H9 (cell line): ENCODE results near the gene SCUBE3. TPM values are rescaled to one million over a fixed set of nuclear protein-coding genes. Genes with fewer than 3 reads are reported as not detected.
A peak's percentile ranks its signal among the peaks of the same experiment; 100 is the strongest.

ENCODE experiments used
- DNase-seq: peaks from one replicate; pipeline ENCODE4 v3.0.0-alpha.2; 2017
- H2AFZ ChIP-seq: one replicate; pipeline ENCODE4 v1.6.1; 2013; ENCODE audit warnings: mild to moderate bottlenecking, low read length, control low read depth, moderate library complexity
- H2AK5ac ChIP-seq: 2 replicates; pipeline ENCODE4 v1.6.1; 2013; ENCODE audit warnings: low read length, control low read depth, mixed read lengths; ENCODE audit not compliant: insufficient read length
- H2BK120ac ChIP-seq: one replicate; pipeline ENCODE4 v1.6.1; 2013; ENCODE audit warnings: low read depth, mild to moderate bottlenecking, low read length, control low read depth, inconsistent platforms; ENCODE audit not compliant: poor library complexity, severe bottlenecking
- H2BK12ac ChIP-seq: 2 replicates; pipeline ENCODE4 v1.6.1; 2013; ENCODE audit warnings: low read length, control low read depth, mixed read lengths, low read depth; ENCODE audit not compliant: insufficient read length
- H2BK15ac ChIP-seq: 2 replicates; pipeline ENCODE4 v1.6.1; 2013; ENCODE audit warnings: low read depth, low read length, control low read depth
- H2BK20ac ChIP-seq: one replicate; pipeline ENCODE4 v1.6.1; 2013; ENCODE audit warnings: low read depth, mild to moderate bottlenecking, low read length, control low read depth, inconsistent platforms; ENCODE audit not compliant: poor library complexity, severe bottlenecking
- H2BK5ac ChIP-seq: 2 replicates; pipeline ENCODE4 v1.6.1; 2013; ENCODE audit warnings: low read length, control low read depth, mixed read lengths; ENCODE audit not compliant: insufficient read length
- H3K14ac ChIP-seq: 2 replicates; pipeline ENCODE4 v1.6.1; 2013; ENCODE audit warnings: low read length, control low read depth; ENCODE audit not compliant: insufficient read depth
- H3K18ac ChIP-seq: 2 replicates; pipeline ENCODE4 v1.6.1; 2013; ENCODE audit warnings: low read depth, mild to moderate bottlenecking, mixed read lengths, low read length, control low read depth; ENCODE audit not compliant: insufficient read length
- H3K23ac ChIP-seq: 2 replicates; pipeline ENCODE4 v1.6.1; 2013; ENCODE audit warnings: low read length, control low read depth, mixed read lengths, low read depth; ENCODE audit not compliant: insufficient read length
- H3K23me2 ChIP-seq: 2 replicates; pipeline ENCODE4 v1.6.1; 2013; ENCODE audit warnings: low read depth, mild to moderate bottlenecking, mixed read lengths, low read length, control low read depth; ENCODE audit not compliant: insufficient read length, poor library complexity, severe bottlenecking
- H3K27ac ChIP-seq: 2 replicates; pipeline ENCODE4 v1.5.1; 2013; ENCODE audit warnings: low read length, control low read depth, mixed read lengths, low read depth; ENCODE audit not compliant: insufficient read length
- H3K27me3 ChIP-seq: 2 replicates; pipeline ENCODE4 v1.6.1; 2013; ENCODE audit warnings: low read length, control low read depth, inconsistent platforms; ENCODE audit not compliant: insufficient read depth
- H3K4ac ChIP-seq: 2 replicates; pipeline ENCODE4 v1.6.1; 2013; ENCODE audit warnings: low read depth, mild to moderate bottlenecking, control low read depth, inconsistent platforms, low read length, moderate library complexity
- H3K4me1 ChIP-seq: 2 replicates; pipeline ENCODE4 v1.6.1; 2013; ENCODE audit warnings: low read length, control low read depth, inconsistent platforms; ENCODE audit not compliant: insufficient read depth
- H3K4me2 ChIP-seq: 2 replicates; pipeline ENCODE4 v1.6.1; 2013; ENCODE audit warnings: low read length, control low read depth, mixed read lengths; ENCODE audit not compliant: insufficient read length, insufficient read depth
- H3K56ac ChIP-seq: 2 replicates; pipeline ENCODE4 v1.6.1; 2013; ENCODE audit warnings: low read depth, mild to moderate bottlenecking, mixed read lengths, low read length, control low read depth; ENCODE audit not compliant: insufficient read length
- H3K79me1 ChIP-seq: 2 replicates; pipeline ENCODE4 v1.6.1; 2013; ENCODE audit warnings: low read depth, mild to moderate bottlenecking, moderate library complexity, low read length, control low read depth, inconsistent platforms; ENCODE audit not compliant: insufficient read depth, poor library complexity, severe bottlenecking
- H3K79me2 ChIP-seq: 2 replicates; pipeline ENCODE4 v1.6.1; 2013; ENCODE audit warnings: low read length, control low read depth, inconsistent platforms; ENCODE audit not compliant: insufficient read depth
- H3K9ac ChIP-seq: 2 replicates; pipeline ENCODE4 v1.6.1; 2013; ENCODE audit warnings: low read length, control low read depth, mixed read lengths; ENCODE audit not compliant: insufficient read length; ENCODE audit errors: extremely low read depth
- H3K9me3 ChIP-seq: one replicate; pipeline ENCODE4 v1.6.1; 2013; ENCODE audit warnings: low read depth, low read length, inconsistent platforms; ENCODE audit not compliant: control insufficient read depth
- H3T11ph ChIP-seq: one replicate; pipeline ENCODE4 v1.6.1; 2013; ENCODE audit warnings: mild to moderate bottlenecking, low read length, control low read depth, inconsistent platforms
- H4K20me1 ChIP-seq: one replicate; pipeline ENCODE4 v1.6.1; 2013; ENCODE audit not compliant: control insufficient read depth, insufficient read length, insufficient read depth
- H4K5ac ChIP-seq: 2 replicates; pipeline ENCODE4 v1.6.1; 2013; ENCODE audit warnings: low read depth, mild to moderate bottlenecking, mixed read lengths, low read length, control low read depth; ENCODE audit not compliant: insufficient read length
- H4K8ac ChIP-seq: replicated peaks from 2 replicates; pipeline ENCODE4 v1.6.1; 2013; ENCODE audit warnings: low read length, control low read depth, mixed read lengths, low read depth; ENCODE audit not compliant: insufficient read length
- H4K91ac ChIP-seq: 2 replicates; pipeline ENCODE4 v1.6.1; 2013; ENCODE audit warnings: low read depth, mild to moderate bottlenecking, moderate library complexity, mixed read lengths, low read length, control low read depth; ENCODE audit not compliant: insufficient read length
- H3K27ac Mint-ChIP-seq, 3 experiments: 2 replicates in 2 of 3; 3 replicates in 1 of 3; pipeline ENCODE4 v1.8.0; 2020 to 2021; ENCODE audit warnings: mixed read lengths in 3 of 3, mild to moderate bottlenecking in 1 of 3, moderate library complexity in 1 of 3
- H3K27me3 Mint-ChIP-seq: 2 replicates; pipeline ENCODE4 v1.8.0; 2021; ENCODE audit warnings: low read depth, mild to moderate bottlenecking, moderate library complexity, mixed read lengths
- H3K36me3 Mint-ChIP-seq, 3 experiments: 2 replicates in 2 of 3; 3 replicates in 1 of 3; pipeline ENCODE4 v1.8.0; 2020 to 2021; ENCODE audit warnings: low read depth in 3 of 3, mixed read lengths in 3 of 3; ENCODE audit not compliant: insufficient read depth in 1 of 3
- H3K4me1 Mint-ChIP-seq, 2 experiments: 2 replicates each; pipeline ENCODE4 v1.8.0; 2020; ENCODE audit warnings: mixed read lengths in 2 of 2
- H3K4me3 Mint-ChIP-seq, 2 experiments: 2 replicates in 1 of 2; 3 replicates in 1 of 2; pipeline ENCODE4 v1.8.0; 2020 to 2021; ENCODE audit warnings: mild to moderate bottlenecking in 2 of 2, mixed read lengths in 2 of 2, moderate library complexity in 1 of 2
- H3K9me3 Mint-ChIP-seq, 2 experiments: 2 replicates in 1 of 2; 3 replicates in 1 of 2; pipeline ENCODE4 v1.8.0; 2020; ENCODE audit warnings: mild to moderate bottlenecking in 2 of 2, mixed read lengths in 2 of 2, moderate library complexity in 1 of 2
- WGBS: extraction: QIAGEN DNeasy Blood & Tissue Kit; methylation state at CpG from one replicate; pipeline ENCODE4 v1.1.7; 2013; ENCODE audit warnings: missing lambda C conversion rate, low lambda C conversion rate, mixed read lengths; ENCODE audit not compliant: insufficient read length; ENCODE audit errors: extremely low coverage; 5-methylcytosine and 5-hydroxymethylcytosine counted together
- total RNA-seq: library from RNA; stranded (reverse); gene quantifications from 2 replicates; pipeline ENCODE4 v1.2.1, GENCODE V29; 2021
- TF ChIP-seq, protein P1 (sequence below): fragments of 200-600 bp; sonication (generic); conservative IDR thresholded peaks from 3 replicates; pipeline ENCODE4 v1.8.0; 2021; ENCODE audit warnings: antibody characterized with exemption, mild to moderate bottlenecking

The SCUBE3 gene
- total RNA-seq, 1 experiment from 2014 or later: 2.7 TPM

DNA sequence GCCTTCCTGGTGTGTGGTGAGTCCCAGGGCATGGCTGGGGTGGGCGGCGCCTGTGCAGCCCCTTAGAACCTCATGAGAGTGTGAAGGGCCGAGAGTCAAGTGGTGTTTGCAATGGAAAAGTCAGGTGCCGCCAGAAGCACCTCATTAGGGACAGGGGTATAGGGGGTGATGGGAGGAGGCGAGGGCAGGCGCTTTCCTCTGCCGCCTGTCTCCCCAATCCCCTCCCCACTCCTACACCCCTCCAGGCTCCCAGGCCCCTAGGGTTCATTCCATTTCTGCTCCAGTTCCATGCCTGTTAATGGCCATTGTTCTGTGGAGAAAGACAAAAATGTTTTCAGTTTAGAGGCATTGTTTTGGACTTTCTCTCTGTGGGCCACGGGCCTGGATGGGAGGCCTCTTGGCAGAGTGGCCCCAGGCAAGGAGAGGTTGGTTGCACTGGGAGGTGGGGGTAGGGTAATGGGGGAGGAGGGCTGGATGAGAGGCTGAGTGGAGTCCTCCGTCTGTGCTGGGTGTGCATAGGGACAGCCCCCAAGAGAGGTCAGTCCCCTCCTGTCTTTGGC, 21.4 kb upstream of the SCUBE3 start:
- H4K91ac ChIP-seq: no peak overlapping the region
- H3T11ph ChIP-seq: no peak overlapping the region
- H2BK5ac ChIP-seq: no peak overlapping the region
- no peak overlapping the region for H4K8ac ChIP-seq
- no peaks in the 10 kb centered on the region for H3K79me1 ChIP-seq
- H3K23me2 ChIP-seq: no peaks in the 10 kb centered on the region
- H3K4ac ChIP-seq: no peak overlapping the region
- no peaks in the 10 kb centered on the region for H3K9me3 ChIP-seq
- no peak for DNase-seq
- H3K36me3 Mint-ChIP-seq: no peaks in the 10 kb centered on the region
- no peaks in the 10 kb centered on the region for H3K27me3 ChIP-seq
- H3K4me3 Mint-ChIP-seq: no peak overlapping the region
- peaks cover 25% of the 10 kb centered on the region for H3K27me3 Mint-ChIP-seq
- WGBS: no CpG with 5 or more reads among the region's 9 CpGs
- H2BK15ac ChIP-seq: no peak overlapping the region
- no peak overlapping the region for H3K27ac ChIP-seq
- no peak overlapping the region for H2BK12ac ChIP-seq
- no peaks in the 10 kb centered on the region; the same call in 1 of the 2 replicates for H3K4me1 ChIP-seq
- peaks cover 0 to 3% of the 10 kb centered on the region in 2 experiments; a peak in 1 of 5 replicates for H3K9me3 Mint-ChIP-seq
- H3K56ac ChIP-seq: no peak overlapping the region
- H3K79me2 ChIP-seq: no peaks in the 10 kb centered on the region
- H3K4me1 Mint-ChIP-seq: peaks cover 14 to 31% of the 10 kb centered on the region in 2 experiments
- H4K20me1 ChIP-seq: no peaks in the 10 kb centered on the region
- no peak overlapping the region for H3K14ac ChIP-seq
- no peak overlapping the region for H2BK120ac ChIP-seq
- H4K5ac ChIP-seq: no peak overlapping the region
- H3K18ac ChIP-seq: no peak overlapping the region
- TF ChIP-seq, protein P1, sequence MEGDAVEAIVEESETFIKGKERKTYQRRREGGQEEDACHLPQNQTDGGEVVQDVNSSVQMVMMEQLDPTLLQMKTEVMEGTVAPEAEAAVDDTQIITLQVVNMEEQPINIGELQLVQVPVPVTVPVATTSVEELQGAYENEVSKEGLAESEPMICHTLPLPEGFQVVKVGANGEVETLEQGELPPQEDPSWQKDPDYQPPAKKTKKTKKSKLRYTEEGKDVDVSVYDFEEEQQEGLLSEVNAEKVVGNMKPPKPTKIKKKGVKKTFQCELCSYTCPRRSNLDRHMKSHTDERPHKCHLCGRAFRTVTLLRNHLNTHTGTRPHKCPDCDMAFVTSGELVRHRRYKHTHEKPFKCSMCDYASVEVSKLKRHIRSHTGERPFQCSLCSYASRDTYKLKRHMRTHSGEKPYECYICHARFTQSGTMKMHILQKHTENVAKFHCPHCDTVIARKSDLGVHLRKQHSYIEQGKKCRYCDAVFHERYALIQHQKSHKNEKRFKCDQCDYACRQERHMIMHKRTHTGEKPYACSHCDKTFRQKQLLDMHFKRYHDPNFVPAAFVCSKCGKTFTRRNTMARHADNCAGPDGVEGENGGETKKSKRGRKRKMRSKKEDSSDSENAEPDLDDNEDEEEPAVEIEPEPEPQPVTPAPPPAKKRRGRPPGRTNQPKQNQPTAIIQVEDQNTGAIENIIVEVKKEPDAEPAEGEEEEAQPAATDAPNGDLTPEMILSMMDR: no peak
- H2AFZ ChIP-seq: no peak overlapping the region
- H3K23ac ChIP-seq: no peak overlapping the region
- H3K27ac Mint-ChIP-seq: peak overlapping the region in 1 of 3 experiments; percentile 59; a peak in 1 of 7 replicates
- no peak overlapping the region for H3K4me2 ChIP-seq
- H3K9ac ChIP-seq: no peak overlapping the region
- no peak overlapping the region for H2BK20ac ChIP-seq
- H2AK5ac ChIP-seq: no peak overlapping the region
